PC-9 (cell line): ENCODE measurements around the gene TBC1D22A.

Source experiments
- CTCF ChIP-seq: fragments of 200-600 bp; sonication (generic); conservative IDR thresholded peaks from 2 replicates; pipeline ENCODE4 v1.6.1; 2017; ENCODE audit warnings: mixed run types, antibody characterized with exemption, mild to moderate bottlenecking, moderate library complexity
- EZH2 ChIP-seq: fragments of 200-600 bp; sonication (generic); IDR thresholded peaks from 2 replicates; pipeline ENCODE4 v1.8.0; 2017; ENCODE audit warnings: antibody characterized with exemption, low read depth

DNA sequence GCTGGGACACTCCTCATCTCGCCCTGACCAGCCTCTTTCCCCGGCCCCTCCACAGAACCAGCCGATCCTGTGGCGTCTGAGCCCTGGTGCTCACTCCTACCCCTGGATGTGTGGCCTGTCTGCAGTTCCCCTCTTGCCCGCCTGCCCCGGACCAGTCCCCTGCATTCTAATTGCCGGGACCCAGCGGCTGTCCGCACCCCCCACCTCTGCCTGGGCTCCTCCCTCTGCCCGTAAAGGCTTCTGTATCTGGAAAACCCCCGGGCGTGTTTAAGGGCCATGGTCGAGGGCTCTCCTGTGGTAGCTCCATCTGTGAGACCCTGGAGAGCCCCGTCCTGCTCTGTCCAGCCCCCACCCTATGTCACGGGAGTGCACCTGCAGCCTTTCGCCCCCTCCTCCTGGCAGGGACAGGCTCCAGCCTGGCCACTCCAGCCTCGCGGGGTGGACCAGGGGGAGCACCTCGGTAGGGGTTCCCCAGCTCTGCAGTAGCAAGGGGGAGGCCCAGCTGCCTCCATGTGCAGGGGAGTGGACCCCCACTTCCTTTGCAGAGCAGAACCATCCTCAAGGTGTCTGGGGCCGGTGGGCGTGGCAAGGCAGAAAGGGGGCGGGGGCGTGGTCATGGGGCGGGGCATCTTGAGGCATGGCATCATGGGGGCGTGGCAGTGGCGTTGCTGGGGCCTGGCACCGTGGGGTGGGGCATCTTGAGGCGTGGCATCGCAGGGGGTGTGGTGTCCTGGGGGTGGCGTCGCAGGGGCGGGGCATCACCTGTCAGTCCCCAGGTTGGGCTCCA, 430.4 kb downstream of the TBC1D22A start:
- TF ChIP-seq CTCF (no peak), EZH2 (no peak)
